ENCODE data around the gene LRFN3.

DNA sequence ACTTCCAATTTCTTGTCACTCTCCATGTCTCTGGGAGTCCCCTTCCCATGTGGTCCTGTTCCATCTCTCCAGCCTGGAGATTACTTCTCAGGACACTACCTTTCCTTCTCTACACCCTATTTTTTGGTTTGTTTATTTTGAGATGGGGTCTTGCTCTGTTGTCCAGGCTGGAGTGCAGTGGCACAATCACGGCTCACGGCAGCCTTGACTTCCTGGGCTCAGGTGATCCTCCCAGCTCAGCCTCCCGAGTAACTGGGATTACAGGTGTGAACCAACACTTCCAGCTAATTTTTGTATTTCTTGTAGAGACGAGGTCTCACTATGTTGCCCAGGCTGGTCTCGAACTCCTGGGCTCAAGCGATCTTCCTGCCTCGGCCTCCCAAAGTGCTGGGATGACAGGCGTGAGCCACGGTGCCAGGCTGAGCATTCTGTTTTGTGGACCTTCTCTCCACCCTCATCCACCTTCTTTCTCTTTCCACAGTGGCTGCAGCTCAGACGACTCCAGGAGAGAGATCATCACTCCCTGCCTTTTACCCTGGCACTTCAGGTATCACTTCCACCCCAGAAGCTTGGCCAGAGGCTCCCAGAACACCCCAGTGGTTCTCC lies 33.2 kb upstream of the LRFN3 start:
- TF ChIP-seq, protein P1, sequence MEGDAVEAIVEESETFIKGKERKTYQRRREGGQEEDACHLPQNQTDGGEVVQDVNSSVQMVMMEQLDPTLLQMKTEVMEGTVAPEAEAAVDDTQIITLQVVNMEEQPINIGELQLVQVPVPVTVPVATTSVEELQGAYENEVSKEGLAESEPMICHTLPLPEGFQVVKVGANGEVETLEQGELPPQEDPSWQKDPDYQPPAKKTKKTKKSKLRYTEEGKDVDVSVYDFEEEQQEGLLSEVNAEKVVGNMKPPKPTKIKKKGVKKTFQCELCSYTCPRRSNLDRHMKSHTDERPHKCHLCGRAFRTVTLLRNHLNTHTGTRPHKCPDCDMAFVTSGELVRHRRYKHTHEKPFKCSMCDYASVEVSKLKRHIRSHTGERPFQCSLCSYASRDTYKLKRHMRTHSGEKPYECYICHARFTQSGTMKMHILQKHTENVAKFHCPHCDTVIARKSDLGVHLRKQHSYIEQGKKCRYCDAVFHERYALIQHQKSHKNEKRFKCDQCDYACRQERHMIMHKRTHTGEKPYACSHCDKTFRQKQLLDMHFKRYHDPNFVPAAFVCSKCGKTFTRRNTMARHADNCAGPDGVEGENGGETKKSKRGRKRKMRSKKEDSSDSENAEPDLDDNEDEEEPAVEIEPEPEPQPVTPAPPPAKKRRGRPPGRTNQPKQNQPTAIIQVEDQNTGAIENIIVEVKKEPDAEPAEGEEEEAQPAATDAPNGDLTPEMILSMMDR (IDR thresholded peaks at IDR 0.05) = no peak
- no peak for TF ChIP-seq POLR2A (IDR thresholded peaks at IDR 0.05)

Measured in adrenal gland (tissue), 5 donors.